Stomach smooth muscle (tissue), 2 donors: ENCODE results near the gene GDI1.

Experiments used
- H3K27ac ChIP-seq: one replicate; pipeline ENCODE4 v1.7.0; 2013; ENCODE audit warnings: mild to moderate bottlenecking, low read length, inconsistent platforms
- H3K27me3 ChIP-seq, 2 donors: one replicate each; pipeline ENCODE4 v1.7.0; 2013; ENCODE audit warnings: low read length in 2 of 2; ENCODE audit not compliant: insufficient read depth in 2 of 2, control insufficient read depth in 1 of 2
- H3K36me3 ChIP-seq, 2 donors: one replicate each; pipeline ENCODE4 v1.7.0; 2013; ENCODE audit warnings: low read length in 2 of 2; ENCODE audit not compliant: control insufficient read depth in 2 of 2, insufficient read depth in 2 of 2
- H3K4me1 ChIP-seq: one replicate; pipeline ENCODE4 v1.7.0; 2013; ENCODE audit warnings: low read length; ENCODE audit not compliant: control insufficient read depth, insufficient read depth
- H3K4me3 ChIP-seq, 2 donors: one replicate each; pipeline ENCODE4 v1.7.0; 2013; ENCODE audit warnings: low read length in 2 of 2
- H3K9ac ChIP-seq, 2 donors: one replicate each; pipeline ENCODE4 v1.7.0; 2013; ENCODE audit warnings: low read length in 2 of 2, mild to moderate bottlenecking in 1 of 2
- H3K9me3 ChIP-seq, 2 donors: one replicate each; pipeline ENCODE4 v1.7.0; 2013; ENCODE audit warnings: low read length in 2 of 2; ENCODE audit not compliant: control insufficient read depth in 2 of 2
- donor health status: healthy.
- donor health status: Pancreatic carcinoma.

The GDI1 gene

DNA sequence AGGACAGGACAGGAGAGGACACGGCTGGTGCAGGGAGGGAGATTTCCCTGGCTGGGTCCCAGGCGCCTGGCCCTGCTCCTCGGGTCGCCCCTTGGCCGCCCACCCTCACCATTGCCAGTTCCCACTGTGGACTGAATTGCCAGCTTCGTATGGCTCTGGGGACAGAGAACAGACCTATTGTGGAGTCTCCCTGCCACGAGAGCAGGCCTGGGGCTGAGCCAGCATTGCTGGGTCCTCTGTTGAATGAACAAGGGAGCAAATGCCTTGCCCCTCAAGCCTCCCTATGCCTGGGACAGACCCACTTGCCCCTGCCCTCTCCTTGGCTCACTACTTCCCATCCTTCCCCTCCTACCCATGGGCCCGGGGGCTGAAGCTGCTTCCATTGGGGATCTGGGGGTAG is 25.4 kb downstream of the GDI1 start:
- H3K27ac ChIP-seq, result no peak overlapping the region
- H3K4me3 ChIP-seq, result no peak overlapping the region
- peaks cover 7% of the 10 kb centered on the region for H3K4me1 ChIP-seq
- no peaks in the 10 kb centered on the region for H3K27me3 ChIP-seq
- H3K9ac ChIP-seq, result no peak overlapping the region
- peaks cover 0 to 2% of the 10 kb centered on the region in 2 donors for H3K36me3 ChIP-seq
- no peaks in the 10 kb centered on the region for H3K9me3 ChIP-seq

DNA sequence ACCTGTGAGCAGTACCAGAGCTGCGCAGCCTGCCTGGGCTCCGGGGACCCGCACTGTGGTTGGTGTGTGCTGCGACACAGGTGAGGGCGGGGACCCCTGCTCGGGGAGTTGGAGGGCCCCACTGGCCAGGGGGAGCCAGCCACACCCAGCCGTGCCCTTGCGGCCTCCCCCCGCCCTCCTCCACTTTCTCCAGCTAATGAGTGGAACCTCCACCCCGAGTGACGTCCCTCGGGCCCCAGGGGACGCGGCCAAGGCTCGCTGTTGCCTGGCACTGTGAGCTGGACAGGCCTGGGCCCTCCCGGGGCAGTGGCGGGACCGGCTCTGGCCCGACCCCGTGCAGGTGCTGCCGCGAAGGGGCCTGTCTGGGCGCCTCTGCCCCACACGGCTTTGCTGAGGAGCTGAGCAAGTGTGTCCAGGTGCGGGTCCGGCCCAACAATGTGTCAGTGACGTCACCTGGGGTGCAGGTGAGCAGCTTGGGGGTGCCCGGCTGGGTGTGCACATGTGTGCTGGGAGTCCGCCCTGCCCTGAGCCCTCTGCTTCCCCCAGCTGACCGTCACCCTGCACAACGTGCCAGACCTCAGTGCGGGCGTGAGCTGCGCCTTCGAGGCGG is 26.8 kb downstream of the GDI1 start:
- peaks cover 0 to 2% of the 10 kb centered on the region in 2 donors for H3K36me3 ChIP-seq
- H3K27me3 ChIP-seq, result no peaks in the 10 kb centered on the region
- H3K4me3 ChIP-seq, result no peak overlapping the region
- H3K4me1 ChIP-seq, result peaks cover 7% of the 10 kb centered on the region
- H3K9ac ChIP-seq, result no peak overlapping the region
- H3K27ac ChIP-seq, result no peak overlapping the region
- H3K9me3 ChIP-seq, result no peaks in the 10 kb centered on the region

DNA sequence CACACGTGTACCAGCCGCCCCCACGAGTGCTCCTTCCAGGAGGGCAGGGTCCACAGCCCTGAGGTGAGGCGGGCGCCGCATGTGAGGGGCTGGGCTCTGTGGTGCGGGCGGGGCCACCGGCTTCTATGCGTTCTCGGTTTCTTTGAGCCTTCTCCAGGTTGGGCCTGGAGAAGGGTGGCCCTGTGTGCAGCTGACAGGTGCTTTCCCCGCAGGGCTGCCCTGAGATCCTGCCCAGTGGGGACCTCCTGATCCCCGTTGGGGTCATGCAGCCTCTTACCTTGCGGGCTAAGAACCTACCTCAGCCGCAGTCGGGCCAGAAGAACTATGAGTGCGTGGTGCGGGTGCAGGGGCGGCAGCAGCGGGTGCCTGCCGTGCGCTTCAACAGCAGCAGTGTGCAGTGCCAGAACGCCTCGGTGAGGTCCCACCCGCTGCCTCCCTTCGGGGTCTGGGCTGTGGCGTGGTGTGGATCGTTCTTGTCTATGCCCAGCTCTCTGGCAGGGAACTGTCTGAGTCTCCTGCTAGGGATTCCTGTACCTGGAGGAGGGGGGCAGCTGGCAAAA is 27.9 kb downstream of the GDI1 start:
- no peaks in the 10 kb centered on the region for H3K4me1 ChIP-seq
- H3K27ac ChIP-seq, result no peak overlapping the region
- no peaks in the 10 kb centered on the region for H3K9me3 ChIP-seq
- H3K4me3 ChIP-seq, result no peak overlapping the region
- H3K9ac ChIP-seq, result no peak overlapping the region
- H3K36me3 ChIP-seq, result peaks cover 0 to 2% of the 10 kb centered on the region in 2 donors
- H3K27me3 ChIP-seq, result no peaks in the 10 kb centered on the region

DNA sequence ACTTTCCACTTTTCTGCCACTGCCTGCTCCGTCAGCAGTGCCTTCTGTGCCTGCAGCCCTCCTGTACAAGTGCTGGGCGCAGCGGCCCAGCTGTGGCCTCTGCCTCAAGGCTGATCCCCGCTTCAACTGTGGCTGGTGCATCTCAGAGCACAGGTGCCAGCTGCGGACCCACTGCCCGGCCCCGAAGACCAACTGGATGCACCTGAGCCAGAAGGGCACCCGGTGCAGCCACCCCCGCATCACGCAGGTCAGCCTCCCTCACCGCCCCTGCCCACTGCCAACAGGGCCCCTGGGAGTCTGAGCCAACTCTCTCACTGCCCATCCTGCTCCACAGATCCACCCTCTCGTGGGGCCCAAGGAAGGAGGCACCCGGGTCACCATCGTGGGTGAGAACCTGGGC is 28.6 kb downstream of the GDI1 start:
- H3K9me3 ChIP-seq, result no peaks in the 10 kb centered on the region
- H3K36me3 ChIP-seq, result peaks cover 0 to 6% of the 10 kb centered on the region in 2 donors
- H3K4me3 ChIP-seq, result no peak overlapping the region
- peaks cover 0 to 2% of the 10 kb centered on the region in 2 donors for H3K27me3 ChIP-seq
- no peak overlapping the region for H3K9ac ChIP-seq
- no peak overlapping the region for H3K27ac ChIP-seq
- H3K4me1 ChIP-seq, result no peaks in the 10 kb centered on the region

DNA sequence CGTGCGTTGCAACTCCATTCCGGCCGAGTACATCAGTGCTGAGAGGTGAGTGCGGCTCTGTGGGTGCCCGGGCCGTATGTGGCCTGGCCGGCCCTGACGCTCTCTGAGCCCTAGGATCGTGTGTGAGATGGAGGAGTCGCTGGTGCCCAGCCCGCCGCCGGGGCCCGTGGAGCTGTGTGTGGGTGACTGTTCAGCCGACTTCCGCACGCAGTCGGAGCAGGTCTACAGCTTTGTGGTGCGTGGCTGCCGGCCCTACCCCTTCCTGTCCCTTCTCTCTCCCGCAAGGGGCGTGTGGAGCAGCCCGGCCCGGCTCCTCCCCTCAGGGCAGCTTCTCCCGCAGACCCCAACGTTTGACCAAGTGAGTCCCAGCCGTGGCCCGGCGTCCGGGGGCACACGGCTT is 29.1 kb downstream of the GDI1 start:
- H3K4me3 ChIP-seq, result no peak overlapping the region
- H3K27ac ChIP-seq, result no peak overlapping the region
- H3K4me1 ChIP-seq, result no peaks in the 10 kb centered on the region
- peaks cover 0 to 2% of the 10 kb centered on the region in 2 donors for H3K27me3 ChIP-seq
- no peak overlapping the region for H3K9ac ChIP-seq
- peaks cover 0 to 10% of the 10 kb centered on the region in 2 donors for H3K36me3 ChIP-seq
- H3K9me3 ChIP-seq, result no peaks in the 10 kb centered on the region

DNA sequence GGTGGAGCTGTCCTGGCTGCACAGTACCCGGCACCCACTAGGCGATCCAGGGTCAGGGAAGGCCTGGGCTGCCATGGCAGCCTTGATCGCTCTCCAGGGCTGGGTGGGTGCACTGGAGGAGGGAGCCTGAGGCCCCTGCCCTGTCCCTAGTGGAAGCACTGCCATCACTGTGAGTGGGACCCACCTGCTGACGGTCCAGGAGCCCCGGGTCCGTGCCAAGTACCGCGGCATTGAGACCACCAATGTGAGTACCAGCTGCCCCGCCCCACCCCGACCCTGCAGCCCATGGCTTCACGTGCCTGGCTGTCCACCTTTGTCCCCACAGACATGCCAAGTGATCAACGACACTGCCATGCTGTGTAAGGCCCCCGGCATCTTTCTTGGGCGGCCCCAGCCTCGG is 30.0 kb downstream of the GDI1 start:
- Histone ChIP-seq H3K4me3 (no peak overlapping the region), H3K27ac (no peak overlapping the region), H3K9ac (no peak overlapping the region), H3K36me3 (peaks cover 0 to 9% of the 10 kb centered on the region in 2 donors), H3K9me3 (no peaks in the 10 kb centered on the region), H3K4me1 (no peaks in the 10 kb centered on the region), H3K27me3 (peaks cover 0 to 2% of the 10 kb centered on the region in 2 donors)

DNA sequence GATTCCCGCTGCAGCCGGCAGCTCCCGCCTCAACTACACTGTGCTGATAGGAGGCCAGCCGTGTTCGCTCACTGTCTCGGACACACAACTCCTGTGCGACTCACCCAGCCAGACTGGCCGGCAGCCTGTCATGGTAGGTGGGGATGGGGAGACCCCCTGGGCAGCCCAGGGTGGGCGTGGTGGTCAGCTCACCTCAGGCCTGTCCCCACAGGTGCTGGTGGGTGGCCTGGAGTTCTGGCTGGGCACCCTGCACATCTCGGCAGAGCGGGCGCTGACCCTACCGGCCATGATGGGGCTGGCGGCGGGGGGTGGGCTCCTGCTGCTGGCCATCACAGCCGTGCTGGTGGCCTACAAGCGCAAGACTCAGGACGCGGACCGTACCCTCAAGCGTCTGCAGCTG is 30.6 kb downstream of the GDI1 start:
- H3K36me3 ChIP-seq, result peaks cover 0 to 9% of the 10 kb centered on the region in 2 donors
- no peaks in the 10 kb centered on the region for H3K4me1 ChIP-seq

DNA sequence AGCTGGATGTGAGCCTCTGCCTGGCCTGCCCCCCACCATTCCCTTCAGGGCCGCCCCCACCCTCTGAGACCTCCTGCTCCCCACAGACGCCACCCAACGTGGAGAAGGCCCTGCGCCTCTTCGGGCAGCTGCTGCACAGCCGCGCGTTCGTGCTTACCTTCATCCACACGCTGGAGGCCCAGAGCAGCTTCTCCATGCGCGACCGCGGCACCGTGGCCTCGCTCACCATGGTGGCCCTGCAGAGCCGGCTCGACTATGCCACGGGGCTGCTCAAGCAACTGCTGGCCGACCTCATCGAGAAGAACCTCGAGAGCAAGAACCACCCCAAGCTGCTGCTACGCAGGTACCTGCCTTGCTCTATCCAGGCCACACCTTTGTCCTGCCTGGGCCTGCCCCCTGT is 31.3 kb downstream of the GDI1 start:
- Histone ChIP-seq H3K4me1 (no peaks in the 10 kb centered on the region), H3K36me3 (peaks cover 0 to 9% of the 10 kb centered on the region in 2 donors), H3K9me3 (no peaks in the 10 kb centered on the region), H3K27me3 (peaks cover 0 to 2% of the 10 kb centered on the region in 2 donors), H3K27ac (no peak overlapping the region), H3K4me3 (no peak overlapping the region), H3K9ac (no peak overlapping the region)

More for the DNA sequence above, 30.6 kb downstream of the GDI1 start:
- Histone ChIP-seq H3K9me3 (no peaks in the 10 kb centered on the region), H3K27ac (no peak overlapping the region), H3K9ac (no peak overlapping the region), H3K4me3 (no peak overlapping the region), H3K27me3 (peaks cover 0 to 2% of the 10 kb centered on the region in 2 donors)

DNA sequence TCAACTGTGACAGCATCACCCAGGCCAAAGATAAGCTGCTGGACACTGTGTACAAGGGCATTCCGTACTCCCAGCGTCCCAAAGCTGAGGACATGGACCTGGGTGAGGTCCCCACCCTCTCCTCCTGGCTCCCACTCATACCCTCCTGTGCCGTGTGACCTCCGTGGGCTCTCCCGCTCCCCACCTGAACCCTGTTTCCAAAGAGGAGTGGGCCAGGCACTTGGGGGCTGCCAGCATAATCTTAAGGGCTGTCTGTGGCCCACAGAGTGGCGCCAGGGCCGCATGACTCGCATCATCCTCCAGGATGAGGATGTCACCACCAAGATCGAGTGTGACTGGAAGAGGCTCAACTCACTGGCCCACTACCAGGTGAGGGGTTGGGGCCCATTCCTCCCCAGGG is 32.2 kb downstream of the GDI1 start:
- Histone ChIP-seq H3K4me3 (no peak overlapping the region), H3K9ac (no peak overlapping the region), H3K36me3 (peaks cover 0 to 9% of the 10 kb centered on the region in 2 donors), H3K27me3 (peaks cover 0 to 2% of the 10 kb centered on the region in 2 donors), H3K9me3 (no peaks in the 10 kb centered on the region), H3K27ac (no peak overlapping the region), H3K4me1 (no peaks in the 10 kb centered on the region)

DNA sequence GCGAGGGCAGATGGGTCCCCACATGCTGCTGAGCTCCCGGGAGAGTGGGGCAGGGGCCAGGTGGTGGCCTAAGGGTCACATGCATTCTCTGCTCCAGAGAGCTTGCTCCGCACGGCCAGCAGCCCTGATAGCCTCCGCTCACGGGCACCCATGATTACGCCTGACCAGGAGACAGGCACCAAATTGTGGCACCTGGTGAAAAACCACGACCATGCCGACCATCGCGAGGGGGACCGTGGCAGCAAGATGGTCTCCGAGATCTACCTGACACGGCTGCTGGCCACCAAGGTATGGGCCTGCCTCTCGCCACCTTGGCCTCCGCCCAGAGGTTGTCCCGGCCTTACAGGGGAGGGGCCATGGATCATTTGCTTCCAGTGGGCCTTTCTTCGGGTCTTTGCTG is 32.9 kb downstream of the GDI1 start:
- H3K9me3 ChIP-seq, result no peaks in the 10 kb centered on the region
- H3K36me3 ChIP-seq, result peaks cover 0 to 9% of the 10 kb centered on the region in 2 donors
- H3K9ac ChIP-seq, result no peak overlapping the region
- no peaks in the 10 kb centered on the region for H3K4me1 ChIP-seq
- H3K27ac ChIP-seq, result no peak overlapping the region
- H3K4me3 ChIP-seq, result no peak overlapping the region
- peaks cover 0 to 2% of the 10 kb centered on the region in 2 donors for H3K27me3 ChIP-seq

DNA sequence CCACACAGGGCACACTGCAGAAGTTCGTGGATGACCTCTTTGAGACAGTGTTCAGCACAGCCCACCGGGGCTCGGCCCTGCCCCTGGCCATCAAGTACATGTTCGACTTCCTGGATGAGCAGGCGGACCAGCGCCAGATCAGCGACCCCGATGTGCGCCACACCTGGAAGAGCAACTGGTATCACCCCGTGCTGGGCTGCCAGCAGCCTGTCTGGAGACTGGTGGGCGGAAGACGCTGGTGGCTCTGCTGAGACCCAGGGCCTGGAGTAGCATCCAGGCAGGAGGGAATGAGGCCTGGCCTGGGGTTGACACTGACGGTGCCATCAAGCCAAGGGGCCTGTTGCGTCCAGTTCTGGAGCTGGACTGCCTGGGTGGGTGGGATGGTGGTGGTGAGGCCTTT is 33.5 kb downstream of the GDI1 start:
- Histone ChIP-seq H3K9ac (no peak overlapping the region), H3K4me1 (no peaks in the 10 kb centered on the region), H3K36me3 (peaks cover 0 to 9% of the 10 kb centered on the region in 2 donors), H3K9me3 (no peaks in the 10 kb centered on the region), H3K27ac (no peak overlapping the region), H3K4me3 (no peak overlapping the region), H3K27me3 (peaks cover 0 to 2% of the 10 kb centered on the region in 2 donors)
